HL-60 (cell line): ENCODE measurements around the gene ST6GAL1.

ENCODE experiments used
- DNase-seq, 2 experiments: peaks; one replicate each; pipeline ENCODE4 v3.0.0-alpha.2; 2010 to 2020; ENCODE audit warnings: low read depth in 1 of 2, low spot score in 1 of 2
- H3K27ac ChIP-seq: fragments of 250-450 bp; sonication (Bioruptor Pico); replicated peaks from 2 replicates; pipeline ENCODE4 v1.5.1; 2020; ENCODE audit warnings: mild to moderate bottlenecking, moderate library complexity
- H3K27me3 ChIP-seq: fragments of 250-450 bp; sonication (Bioruptor Pico); 2 replicates; pipeline ENCODE4 v1.5.1; 2021; ENCODE audit warnings: mild to moderate bottlenecking, moderate library complexity; ENCODE audit not compliant: insufficient read depth, poor library complexity, severe bottlenecking
- H3K4me3 ChIP-seq: replicated peaks from 2 replicates; pipeline ENCODE4 v1.5.1; 2011; ENCODE audit warnings: mild to moderate bottlenecking, control low read depth, low read length; ENCODE audit not compliant: insufficient read depth
- GABPA ChIP-seq: IDR thresholded peaks from 2 replicates; pipeline ENCODE4 v1.6.1; 2012; ENCODE audit warnings: low read depth
- POLR2AphosphoS5 ChIP-seq: IDR thresholded peaks from 2 replicates; pipeline ENCODE4 v1.6.1; 2012; ENCODE audit warnings: low read depth
- SPI1 ChIP-seq: IDR thresholded peaks from 2 replicates; pipeline ENCODE4 v1.6.1; 2012; ENCODE audit warnings: low read depth, mild to moderate bottlenecking, borderline replicate concordance
- TF ChIP-seq, protein P1 (sequence below): IDR thresholded peaks from one replicate; pipeline ENCODE4 v1.5.1; 2011; ENCODE audit warnings: low read length, control low read depth, inconsistent platforms; ENCODE audit not compliant: insufficient read depth
- TF ChIP-seq, protein P2 (sequence below): IDR thresholded peaks from 2 replicates; pipeline ENCODE4 v1.6.1; 2012; ENCODE audit warnings: low read depth; ENCODE audit not compliant: insufficient replicate concordance

ST6GAL1 gene

DNA sequence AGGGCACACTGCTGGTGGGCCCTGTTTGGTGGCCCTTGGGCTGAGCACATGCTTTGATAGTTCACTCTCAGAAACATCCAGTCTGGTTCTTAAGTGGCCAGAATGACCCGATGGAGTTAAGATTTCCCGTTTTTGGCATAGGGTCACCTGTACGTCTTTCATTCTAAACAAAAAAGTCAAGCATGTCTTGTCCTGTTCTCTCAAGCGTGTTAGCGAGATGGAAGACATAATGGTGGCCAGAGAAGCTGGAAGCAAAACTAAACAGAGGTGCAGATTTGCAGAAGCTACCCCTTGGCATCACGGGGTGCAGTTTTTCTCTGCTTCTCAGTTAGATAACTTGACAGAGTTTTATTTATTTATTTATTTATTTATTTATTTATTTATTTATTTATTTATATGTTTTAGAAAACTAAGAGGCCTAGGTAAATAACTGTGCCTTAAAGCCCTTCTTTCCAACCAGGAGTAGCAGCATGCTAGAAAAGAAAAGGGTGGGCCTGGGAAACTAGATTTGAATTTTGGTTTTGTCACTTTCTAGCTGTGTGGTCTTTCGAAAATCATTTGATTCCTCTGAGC lies 63.0 kb downstream of the ST6GAL1 start:
- Histone ChIP-seq H3K27me3 (no peaks in the 10 kb centered on the region), H3K4me3 (no peak overlapping the region), H3K27ac (no peak overlapping the region)
- no peak for DNase-seq
- TF ChIP-seq, protein P1, sequence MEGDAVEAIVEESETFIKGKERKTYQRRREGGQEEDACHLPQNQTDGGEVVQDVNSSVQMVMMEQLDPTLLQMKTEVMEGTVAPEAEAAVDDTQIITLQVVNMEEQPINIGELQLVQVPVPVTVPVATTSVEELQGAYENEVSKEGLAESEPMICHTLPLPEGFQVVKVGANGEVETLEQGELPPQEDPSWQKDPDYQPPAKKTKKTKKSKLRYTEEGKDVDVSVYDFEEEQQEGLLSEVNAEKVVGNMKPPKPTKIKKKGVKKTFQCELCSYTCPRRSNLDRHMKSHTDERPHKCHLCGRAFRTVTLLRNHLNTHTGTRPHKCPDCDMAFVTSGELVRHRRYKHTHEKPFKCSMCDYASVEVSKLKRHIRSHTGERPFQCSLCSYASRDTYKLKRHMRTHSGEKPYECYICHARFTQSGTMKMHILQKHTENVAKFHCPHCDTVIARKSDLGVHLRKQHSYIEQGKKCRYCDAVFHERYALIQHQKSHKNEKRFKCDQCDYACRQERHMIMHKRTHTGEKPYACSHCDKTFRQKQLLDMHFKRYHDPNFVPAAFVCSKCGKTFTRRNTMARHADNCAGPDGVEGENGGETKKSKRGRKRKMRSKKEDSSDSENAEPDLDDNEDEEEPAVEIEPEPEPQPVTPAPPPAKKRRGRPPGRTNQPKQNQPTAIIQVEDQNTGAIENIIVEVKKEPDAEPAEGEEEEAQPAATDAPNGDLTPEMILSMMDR, result no peak

DNA sequence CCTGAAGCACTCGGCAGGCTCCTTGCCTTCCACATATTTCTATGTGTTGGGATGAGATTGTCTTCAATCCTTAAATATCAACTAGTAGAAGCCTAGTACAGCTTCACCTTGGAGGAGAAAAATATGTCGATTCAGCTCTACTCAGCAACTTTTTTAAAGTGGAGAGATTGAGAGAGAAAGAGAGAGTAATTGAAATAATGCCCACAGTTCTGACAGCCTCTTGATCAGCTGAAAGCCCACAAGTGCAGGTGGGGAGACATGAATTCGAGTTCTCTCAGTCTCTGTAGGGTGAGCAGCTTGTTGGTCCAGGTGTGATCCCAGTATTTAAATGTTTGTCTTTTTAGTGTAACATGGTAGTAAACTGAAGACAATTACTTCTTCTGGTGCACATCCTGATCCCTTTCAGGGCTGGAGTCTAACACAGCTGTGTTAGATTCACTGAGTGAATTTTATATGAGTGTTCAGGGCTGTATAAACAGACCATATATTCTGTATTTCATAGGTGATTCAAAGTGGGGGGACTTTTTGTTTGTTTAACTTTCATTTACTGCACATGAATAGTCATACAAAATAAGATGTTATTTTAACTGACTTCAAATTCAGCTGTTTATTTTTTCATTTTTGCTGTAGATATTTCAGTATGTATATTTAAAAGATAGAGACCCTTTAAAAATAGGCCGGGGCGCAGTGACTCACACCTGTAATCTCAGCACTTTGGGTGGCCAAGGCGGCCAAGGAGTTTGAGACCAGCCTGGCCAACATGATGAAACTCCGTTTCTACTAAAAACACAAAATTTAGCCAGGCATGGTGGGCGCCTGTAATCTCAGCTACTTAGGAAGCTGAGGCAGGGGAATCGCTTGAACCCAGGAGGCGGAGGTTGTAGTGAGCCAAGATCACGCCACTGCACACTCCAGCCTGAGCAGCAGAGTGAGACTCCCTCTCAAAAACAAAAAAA lies 64.0 kb downstream of the ST6GAL1 start:
- DNase-seq, result no peak
- Histone ChIP-seq H3K27me3 (no peaks in the 10 kb centered on the region), H3K4me3 (no peak overlapping the region), H3K27ac (no peak overlapping the region)
- TF ChIP-seq POLR2AphosphoS5 (no peak), SPI1 (no peak), GABPA (no peak)
- TF ChIP-seq, protein P1, result no peak
- TF ChIP-seq, protein P2, sequence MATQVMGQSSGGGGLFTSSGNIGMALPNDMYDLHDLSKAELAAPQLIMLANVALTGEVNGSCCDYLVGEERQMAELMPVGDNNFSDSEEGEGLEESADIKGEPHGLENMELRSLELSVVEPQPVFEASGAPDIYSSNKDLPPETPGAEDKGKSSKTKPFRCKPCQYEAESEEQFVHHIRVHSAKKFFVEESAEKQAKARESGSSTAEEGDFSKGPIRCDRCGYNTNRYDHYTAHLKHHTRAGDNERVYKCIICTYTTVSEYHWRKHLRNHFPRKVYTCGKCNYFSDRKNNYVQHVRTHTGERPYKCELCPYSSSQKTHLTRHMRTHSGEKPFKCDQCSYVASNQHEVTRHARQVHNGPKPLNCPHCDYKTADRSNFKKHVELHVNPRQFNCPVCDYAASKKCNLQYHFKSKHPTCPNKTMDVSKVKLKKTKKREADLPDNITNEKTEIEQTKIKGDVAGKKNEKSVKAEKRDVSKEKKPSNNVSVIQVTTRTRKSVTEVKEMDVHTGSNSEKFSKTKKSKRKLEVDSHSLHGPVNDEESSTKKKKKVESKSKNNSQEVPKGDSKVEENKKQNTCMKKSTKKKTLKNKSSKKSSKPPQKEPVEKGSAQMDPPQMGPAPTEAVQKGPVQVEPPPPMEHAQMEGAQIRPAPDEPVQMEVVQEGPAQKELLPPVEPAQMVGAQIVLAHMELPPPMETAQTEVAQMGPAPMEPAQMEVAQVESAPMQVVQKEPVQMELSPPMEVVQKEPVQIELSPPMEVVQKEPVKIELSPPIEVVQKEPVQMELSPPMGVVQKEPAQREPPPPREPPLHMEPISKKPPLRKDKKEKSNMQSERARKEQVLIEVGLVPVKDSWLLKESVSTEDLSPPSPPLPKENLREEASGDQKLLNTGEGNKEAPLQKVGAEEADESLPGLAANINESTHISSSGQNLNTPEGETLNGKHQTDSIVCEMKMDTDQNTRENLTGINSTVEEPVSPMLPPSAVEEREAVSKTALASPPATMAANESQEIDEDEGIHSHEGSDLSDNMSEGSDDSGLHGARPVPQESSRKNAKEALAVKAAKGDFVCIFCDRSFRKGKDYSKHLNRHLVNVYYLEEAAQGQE, result no peak

DNA sequence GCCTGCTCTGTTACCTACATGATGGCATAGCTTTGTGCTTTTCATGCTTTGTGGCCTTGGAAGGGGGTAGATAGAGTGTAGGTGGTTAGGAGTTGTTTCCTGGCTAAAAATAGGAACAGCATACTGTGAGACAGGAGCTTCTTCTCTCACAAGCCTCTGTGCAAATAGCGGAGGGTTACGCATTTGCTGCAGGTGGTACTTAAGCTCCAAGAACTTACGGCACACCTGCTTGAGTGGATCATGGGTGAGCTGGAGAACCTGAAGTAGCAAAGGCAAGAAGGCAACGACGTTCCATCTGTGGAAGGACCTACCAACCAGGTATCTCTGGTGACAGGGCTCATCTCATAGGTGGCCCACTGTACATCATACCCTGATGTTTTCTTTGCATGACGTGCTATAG lies 66.0 kb downstream of the ST6GAL1 start:
- no peak for DNase-seq
- H3K27ac ChIP-seq, result no peak overlapping the region
- no peak overlapping the region for H3K4me3 ChIP-seq

More for the DNA sequence above, 66.0 kb downstream of the ST6GAL1 start:
- no peaks in the 10 kb centered on the region for H3K27me3 ChIP-seq
- TF ChIP-seq, protein P1, result no peak
- TF ChIP-seq, protein P2, result no peak
- TF ChIP-seq SPI1 (no peak), GABPA (no peak), POLR2AphosphoS5 (no peak)
